Measurements from ENCODE around the gene IL1RAPL1. TPM values are rescaled to one million over a fixed set of nuclear protein-coding genes. Genes with fewer than 3 reads are reported as not detected.

Gene IL1RAPL1
- total and polyA plus RNA-seq, 2 experiments from 2014 or later, result 0.18 to 0.49 TPM

DNA sequence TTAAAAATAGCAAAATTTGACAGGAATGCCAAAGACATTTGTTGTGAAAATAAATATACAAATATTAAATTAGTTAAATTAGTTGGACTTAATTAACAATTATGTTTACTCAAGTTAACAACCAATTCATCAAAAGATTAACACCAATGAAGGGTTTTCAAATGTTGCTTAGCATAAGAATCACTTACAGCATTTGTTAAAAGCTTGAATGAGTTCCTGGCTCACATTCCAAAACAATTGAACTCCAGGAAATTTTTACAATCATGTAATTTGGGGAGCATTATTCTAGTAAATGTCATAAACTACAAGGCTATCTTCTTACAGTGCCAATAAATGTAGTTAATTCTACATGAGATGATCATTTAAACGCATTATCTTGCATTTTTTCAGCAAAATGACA lies 1378.4 kb downstream of the IL1RAPL1 start:
- Histone ChIP-seq H3K79me2 (replicated peaks; ENCODE audit: insufficient read depth) (no peaks in the 10 kb centered on the region), H4K20me1 (replicated peaks; ENCODE audit: insufficient read depth) (no peaks in the 10 kb centered on the region), H3K4me1 (ENCODE audit: insufficient read depth) (peaks cover 30% of the 10 kb centered on the region), H3K4me2 (peak overlapping the region; percentile 60; the same call in 1 of the 2 replicates), H3K4me3 (no peak overlapping the region), H3F3A (replicated peaks; ENCODE audit: low read depth) (no peaks in the 10 kb centered on the region), H3K27me3 (ENCODE audit: insufficient read depth) (no peaks in the 10 kb centered on the region), H3K36me3 (ENCODE audit: insufficient read depth) (no peaks in the 10 kb centered on the region), H2AFZ (no peak overlapping the region), H3K9me2 (ENCODE audit: insufficient read depth) (no peaks in the 10 kb centered on the region), H3K27ac (ENCODE audit: low read depth) (no peak overlapping the region)
- Mint-ChIP-seq H3K4me3 (no peak overlapping the region), H3K4me1 (peaks cover 18% of the 10 kb centered on the region; the same call in 2 of the 3 replicates), H3K9me3 (no peaks in the 10 kb centered on the region), H3K36me3 (ENCODE audit: low read depth) (no peaks in the 10 kb centered on the region), H3K27ac (no peak overlapping the region), H3K27me3 (ENCODE audit: insufficient read depth, low read depth, poor library complexity) (no peaks in the 10 kb centered on the region)
- ATAC-seq (no peak), DNase-seq (ENCODE audit: low spot score) (peak; percentile 12)
- TF ChIP-seq NANOG (IDR thresholded peaks at IDR 0.05; ENCODE audit: borderline replicate concordance) (peak; percentile 79; the same call in 1 of the 2 replicates), POLR2AphosphoS5 (IDR thresholded peaks at IDR 0.05; ENCODE audit: low read depth) (no peak), ZNF114 (CRISPR knock-in tag; IDR thresholded peaks at IDR 0.05) (no peak)
- TF ChIP-seq, protein P1, sequence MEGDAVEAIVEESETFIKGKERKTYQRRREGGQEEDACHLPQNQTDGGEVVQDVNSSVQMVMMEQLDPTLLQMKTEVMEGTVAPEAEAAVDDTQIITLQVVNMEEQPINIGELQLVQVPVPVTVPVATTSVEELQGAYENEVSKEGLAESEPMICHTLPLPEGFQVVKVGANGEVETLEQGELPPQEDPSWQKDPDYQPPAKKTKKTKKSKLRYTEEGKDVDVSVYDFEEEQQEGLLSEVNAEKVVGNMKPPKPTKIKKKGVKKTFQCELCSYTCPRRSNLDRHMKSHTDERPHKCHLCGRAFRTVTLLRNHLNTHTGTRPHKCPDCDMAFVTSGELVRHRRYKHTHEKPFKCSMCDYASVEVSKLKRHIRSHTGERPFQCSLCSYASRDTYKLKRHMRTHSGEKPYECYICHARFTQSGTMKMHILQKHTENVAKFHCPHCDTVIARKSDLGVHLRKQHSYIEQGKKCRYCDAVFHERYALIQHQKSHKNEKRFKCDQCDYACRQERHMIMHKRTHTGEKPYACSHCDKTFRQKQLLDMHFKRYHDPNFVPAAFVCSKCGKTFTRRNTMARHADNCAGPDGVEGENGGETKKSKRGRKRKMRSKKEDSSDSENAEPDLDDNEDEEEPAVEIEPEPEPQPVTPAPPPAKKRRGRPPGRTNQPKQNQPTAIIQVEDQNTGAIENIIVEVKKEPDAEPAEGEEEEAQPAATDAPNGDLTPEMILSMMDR (conservative IDR thresholded peaks at IDR 0.05; ENCODE audit: low read depth in 2 of 2), result no peak

GRCh38 chrX:29992083-29992482 lies 1404.8 kb downstream of the IL1RAPL1 start:
- H3K27ac ChIP-seq (ENCODE audit: low read depth), result no peak overlapping the region
- ATAC-seq (no peak), DNase-seq (ENCODE audit: low spot score) (no peak)
- Mint-ChIP-seq H3K4me3 (no peak overlapping the region), H3K36me3 (ENCODE audit: low read depth) (no peaks in the 10 kb centered on the region), H3K27me3 (ENCODE audit: insufficient read depth, low read depth, poor library complexity) (no peaks in the 10 kb centered on the region), H3K27ac (no peak overlapping the region), H3K4me1 (no peaks in the 10 kb centered on the region), H3K9me3 (peaks cover 5% of the 10 kb centered on the region; the same call in 1 of the 3 replicates)
- no peaks in the 10 kb centered on the region for H4K20me1 ChIP-seq (replicated peaks; ENCODE audit: insufficient read depth)
- H3K4me2 ChIP-seq, result no peak overlapping the region
- no peaks in the 10 kb centered on the region for H3K4me1 ChIP-seq (ENCODE audit: insufficient read depth)
- H3K79me2 ChIP-seq (replicated peaks; ENCODE audit: insufficient read depth), result no peaks in the 10 kb centered on the region
- no peak overlapping the region for H3K4me3 ChIP-seq
- H2AFZ ChIP-seq, result no peak overlapping the region
- H3F3A ChIP-seq (replicated peaks; ENCODE audit: low read depth), result no peaks in the 10 kb centered on the region
- no peaks in the 10 kb centered on the region for H3K27me3 ChIP-seq (ENCODE audit: insufficient read depth)
- H3K36me3 ChIP-seq (ENCODE audit: insufficient read depth), result no peaks in the 10 kb centered on the region
- H3K9me2 ChIP-seq (ENCODE audit: insufficient read depth), result no peaks in the 10 kb centered on the region
- TF ChIP-seq ZNF114 (CRISPR knock-in tag; IDR thresholded peaks at IDR 0.05), result no peak
- TF ChIP-seq ZNF462 (CRISPR knock-in tag; IDR thresholded peaks at IDR 0.05), result no peak
- TF ChIP-seq CREB1 (CRISPR knock-in tag; IDR thresholded peaks at IDR 0.05; ENCODE audit: low read depth), result no peak
- TF ChIP-seq ZNF331 (CRISPR knock-in tag; IDR thresholded peaks at IDR 0.05; ENCODE audit: low read depth), result no peak
- no peak for TF ChIP-seq NANOG (IDR thresholded peaks at IDR 0.05; ENCODE audit: borderline replicate concordance)
- no peak for TF ChIP-seq POLR2AphosphoS5 (IDR thresholded peaks at IDR 0.05; ENCODE audit: low read depth)
- TF ChIP-seq STAT1 (IDR thresholded peaks at IDR 0.05; ENCODE audit: unreplicated experiment), result no peak
- no peak for TF ChIP-seq EZH2 (IDR thresholded peaks at IDR 0.05; ENCODE audit: low read depth, unreplicated experiment)
- TF ChIP-seq, protein P1 (conservative IDR thresholded peaks at IDR 0.05; ENCODE audit: low read depth in 2 of 2), result no peak
- TF ChIP-seq, protein P2, sequence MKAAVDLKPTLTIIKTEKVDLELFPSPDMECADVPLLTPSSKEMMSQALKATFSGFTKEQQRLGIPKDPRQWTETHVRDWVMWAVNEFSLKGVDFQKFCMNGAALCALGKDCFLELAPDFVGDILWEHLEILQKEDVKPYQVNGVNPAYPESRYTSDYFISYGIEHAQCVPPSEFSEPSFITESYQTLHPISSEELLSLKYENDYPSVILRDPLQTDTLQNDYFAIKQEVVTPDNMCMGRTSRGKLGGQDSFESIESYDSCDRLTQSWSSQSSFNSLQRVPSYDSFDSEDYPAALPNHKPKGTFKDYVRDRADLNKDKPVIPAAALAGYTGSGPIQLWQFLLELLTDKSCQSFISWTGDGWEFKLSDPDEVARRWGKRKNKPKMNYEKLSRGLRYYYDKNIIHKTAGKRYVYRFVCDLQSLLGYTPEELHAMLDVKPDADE (IDR thresholded peaks at IDR 0.05), result no peak

All from GM23338 (cell line).